ENCODE results near the gene SETD6.
"Not testable (repeated sequence)": the region's sequence is repeated elsewhere in the genome, so short reads cannot be mapped to it uniquely, and the experiment has no call there.

The SETD6 gene

DNA sequence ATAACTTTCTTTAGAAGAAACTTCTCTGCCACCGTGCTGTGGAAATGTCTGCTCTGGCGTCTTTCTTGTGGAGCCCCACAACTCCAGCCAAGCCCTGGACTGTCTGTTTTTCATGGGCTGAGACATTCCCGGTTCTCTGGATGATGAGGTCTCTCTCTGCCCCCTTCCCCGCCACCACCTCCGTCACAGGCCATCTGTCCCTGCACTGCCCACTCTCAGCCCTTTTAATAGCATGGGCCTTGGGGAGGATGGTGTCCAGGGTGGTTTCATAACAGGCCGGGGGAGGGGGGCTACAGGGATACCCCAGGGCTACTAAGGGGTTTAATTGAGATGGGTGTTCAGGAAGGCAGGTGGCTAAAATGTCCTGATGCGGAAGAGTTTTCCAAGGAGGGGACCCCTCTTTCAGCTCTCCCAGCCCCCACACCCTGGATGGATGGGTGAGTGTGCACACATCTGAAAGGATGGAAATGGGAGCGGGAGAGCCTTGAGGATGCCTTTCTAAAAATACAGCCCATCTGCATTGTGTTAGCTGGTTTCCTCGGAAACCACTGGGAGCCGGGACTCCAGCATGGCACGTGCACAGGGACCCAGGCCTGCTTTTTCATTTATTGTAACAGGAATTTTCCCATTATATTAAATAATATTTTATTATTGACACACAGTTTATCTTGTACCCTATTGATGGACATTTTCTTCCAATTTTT is 30.0 kb upstream of the SETD6 start:
- no peaks in the 10 kb centered on the region for H3K4me1 Mint-ChIP-seq
- peaks cover 28% of the 10 kb centered on the region for H3K27me3 Mint-ChIP-seq
- no peak for DNase-seq
- H3K9me3 Mint-ChIP-seq, result no peaks in the 10 kb centered on the region
- no peaks in the 10 kb centered on the region for H3K36me3 Mint-ChIP-seq
- no peak overlapping the region for H3K4me3 Mint-ChIP-seq
- CTCF ChIA-PET, result interaction anchor here (0.6 to 4.6 kb wide), 6 partner anchors 14 to 296 kb away, joined by 3 to 153 read pairs (median 4); partner anchors contain the start of gene NDRG4
- H3K27ac Mint-ChIP-seq, result no peak overlapping the region

DNA sequence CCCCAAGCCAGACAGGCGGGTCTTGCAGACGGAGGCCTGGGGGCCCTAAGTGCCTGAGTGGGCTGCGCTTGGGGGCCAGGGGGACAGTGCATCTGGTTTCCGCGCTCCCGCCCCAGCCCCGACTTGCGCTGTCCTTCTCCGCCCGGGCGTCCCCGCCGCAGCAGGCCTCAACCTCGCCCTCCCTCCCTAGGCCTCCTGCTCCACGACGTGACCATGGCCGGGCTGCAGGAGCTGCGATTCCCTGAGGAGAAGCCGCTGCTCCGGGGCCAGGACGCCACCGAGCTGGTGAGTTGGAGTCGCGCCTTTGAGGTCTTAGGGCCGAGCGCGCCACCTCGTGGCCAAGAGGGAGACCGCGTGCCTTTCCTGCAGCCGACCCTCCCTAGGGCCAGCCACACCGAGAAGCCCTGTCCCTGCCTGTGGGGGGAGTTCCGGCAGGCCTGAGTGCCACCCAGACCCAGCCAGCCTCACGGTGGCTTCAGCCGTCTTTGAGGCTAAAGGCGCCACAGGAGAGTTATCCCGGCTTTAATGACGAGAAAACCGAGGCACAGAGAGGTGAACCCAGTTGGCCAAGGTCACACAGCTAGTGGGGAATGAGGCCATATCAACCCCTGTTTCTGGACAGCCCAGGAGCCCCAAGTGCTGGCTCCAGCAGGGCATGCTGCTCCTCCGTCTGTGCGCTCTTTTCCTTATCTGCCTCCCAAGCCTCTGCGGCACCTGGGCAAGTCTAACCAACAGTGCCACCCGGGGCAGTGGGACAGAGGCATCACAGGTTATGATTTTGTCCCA is 27.6 kb upstream of the SETD6 start:
- no peaks in the 10 kb centered on the region for H3K9me3 Mint-ChIP-seq
- CTCF ChIA-PET, result interaction anchor here (0.7 to 4.6 kb wide), 15 partner anchors 12 to 268 kb away, joined by 3 to 153 read pairs (median 4); partner anchors contain the start of genes GINS3 and NDRG4
- no peak overlapping the region for H3K4me3 Mint-ChIP-seq
- no peak overlapping the region for H3K27ac Mint-ChIP-seq
- H3K27me3 Mint-ChIP-seq, result peaks cover 37% of the 10 kb centered on the region
- peak; percentile 81 for DNase-seq
- no peaks in the 10 kb centered on the region for H3K36me3 Mint-ChIP-seq
- no peaks in the 10 kb centered on the region for H3K4me1 Mint-ChIP-seq

DNA sequence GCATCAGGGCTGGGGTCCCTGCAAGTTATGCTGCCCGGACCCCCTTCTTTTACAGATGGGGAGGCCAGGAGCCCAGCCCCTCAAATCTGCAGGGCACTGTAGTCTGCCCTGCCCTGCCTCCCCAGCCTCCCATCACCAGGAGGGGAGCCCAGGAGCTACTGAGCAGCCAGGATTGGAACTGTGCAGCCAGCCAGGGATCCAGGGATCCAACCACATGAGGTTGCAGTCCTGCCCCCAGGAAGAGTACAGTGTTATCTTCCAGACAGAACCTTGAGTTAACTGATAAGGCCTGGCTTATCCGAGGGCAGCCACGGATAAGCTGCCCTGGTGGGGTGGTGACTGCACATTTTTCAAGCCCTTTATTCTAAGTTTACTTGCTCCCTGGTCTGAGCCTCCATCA is 26.8 kb upstream of the SETD6 start:
- no peaks in the 10 kb centered on the region for H3K4me1 Mint-ChIP-seq
- no peak overlapping the region for H3K4me3 Mint-ChIP-seq
- H3K27ac Mint-ChIP-seq, result no peak overlapping the region
- H3K27me3 Mint-ChIP-seq, result peaks cover 37% of the 10 kb centered on the region
- no peaks in the 10 kb centered on the region for H3K36me3 Mint-ChIP-seq
- H3K9me3 Mint-ChIP-seq, result no peaks in the 10 kb centered on the region
- no peak for DNase-seq
- CTCF ChIA-PET, result interaction anchor here (0.8 to 4.6 kb wide), 8 partner anchors 16 to 268 kb away, joined by 3 to 153 read pairs (median 6); no protein-coding TSS in a partner anchor

DNA sequence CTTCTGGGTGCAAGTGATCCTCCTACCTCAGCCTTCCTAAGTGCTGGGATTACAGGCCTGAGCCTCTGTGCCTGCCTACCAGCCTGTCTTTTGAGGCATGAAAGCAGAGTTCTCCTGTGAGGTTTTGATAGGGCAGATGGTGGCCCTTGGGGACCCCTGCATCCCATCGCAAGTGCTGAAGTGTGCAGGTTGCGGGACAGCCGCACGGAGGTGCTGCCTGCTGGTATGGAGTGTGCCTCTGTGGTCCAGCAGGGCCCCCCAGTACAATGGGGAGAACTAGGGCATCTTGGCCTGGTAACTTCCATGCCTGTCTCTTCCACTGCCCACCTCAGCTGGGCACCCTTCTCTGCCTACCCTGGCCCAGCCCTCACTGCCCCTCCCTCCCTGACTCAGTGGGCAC is 25.3 kb upstream of the SETD6 start:
- Mint-ChIP-seq H3K36me3 (no peaks in the 10 kb centered on the region), H3K27ac (no peak overlapping the region), H3K4me1 (peaks cover 2% of the 10 kb centered on the region), H3K4me3 (no peak overlapping the region), H3K9me3 (no peaks in the 10 kb centered on the region), H3K27me3 (peaks cover 46% of the 10 kb centered on the region)
- CTCF ChIA-PET, result interaction anchor here (1.5 to 4.6 kb wide), 3 partner anchors 17 to 154 kb away, joined by 3 to 153 read pairs (median 8); no protein-coding TSS in a partner anchor
- no peak for DNase-seq

DNA sequence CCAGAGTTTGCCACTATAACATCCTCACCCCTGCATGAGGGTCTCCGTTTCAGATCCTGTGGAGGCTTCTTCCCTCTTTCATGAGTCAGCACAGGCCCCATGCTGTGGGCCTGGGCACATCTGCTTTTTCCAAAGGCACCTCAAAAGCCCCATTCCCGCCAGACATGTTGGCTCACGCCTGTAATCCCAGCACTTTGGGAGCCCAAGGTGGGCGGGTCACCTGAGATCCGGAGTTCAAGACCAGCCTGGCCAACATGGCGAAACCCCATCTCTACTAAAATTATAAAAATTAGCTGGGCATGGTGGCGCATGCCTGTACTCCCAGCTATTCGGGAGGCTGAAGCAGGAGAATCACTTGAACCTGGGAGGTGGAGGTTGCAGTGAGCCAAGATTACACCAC is 24.8 kb upstream of the SETD6 start:
- not testable (repeated sequence) for H3K36me3 Mint-ChIP-seq, H3K4me1 Mint-ChIP-seq, H3K9me3 Mint-ChIP-seq, H3K4me3 Mint-ChIP-seq, DNase-seq, H3K27ac Mint-ChIP-seq
- CTCF ChIA-PET, result interaction anchor here (0.7 to 1.5 kb wide), 2 partner anchors 155 to 389 kb away, joined by 3 to 8 read pairs; no protein-coding TSS in a partner anchor
- H3K27me3 Mint-ChIP-seq, result peaks cover 47% of the 10 kb centered on the region

DNA sequence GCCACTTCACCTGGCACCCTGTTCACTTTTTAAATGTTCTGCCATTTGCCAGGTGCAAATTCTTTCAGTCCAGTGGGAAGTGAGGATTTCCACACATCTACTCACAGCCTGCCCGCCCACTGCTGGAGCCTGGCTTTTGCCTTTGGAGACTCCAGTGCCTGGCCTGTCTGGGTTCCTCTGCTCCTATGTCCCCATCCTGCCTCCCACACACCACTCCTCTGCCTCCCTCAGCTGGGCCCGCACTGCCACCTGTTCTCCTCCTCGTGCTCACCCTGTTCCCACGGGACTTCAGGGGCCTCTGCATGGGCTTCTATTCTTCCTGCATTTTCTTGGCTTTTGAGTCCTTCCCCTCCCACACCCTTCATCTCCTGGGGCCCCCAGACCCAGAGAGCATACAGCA is 23.3 kb upstream of the SETD6 start:
- Mint-ChIP-seq H3K27me3 (peaks cover 43% of the 10 kb centered on the region), H3K4me1 (peaks cover 8% of the 10 kb centered on the region), H3K27ac (no peak overlapping the region), H3K36me3 (no peaks in the 10 kb centered on the region), H3K4me3 (no peak overlapping the region), H3K9me3 (no peaks in the 10 kb centered on the region)
- DNase-seq, result no peak
- CTCF ChIA-PET, result no interaction called here

DNA sequence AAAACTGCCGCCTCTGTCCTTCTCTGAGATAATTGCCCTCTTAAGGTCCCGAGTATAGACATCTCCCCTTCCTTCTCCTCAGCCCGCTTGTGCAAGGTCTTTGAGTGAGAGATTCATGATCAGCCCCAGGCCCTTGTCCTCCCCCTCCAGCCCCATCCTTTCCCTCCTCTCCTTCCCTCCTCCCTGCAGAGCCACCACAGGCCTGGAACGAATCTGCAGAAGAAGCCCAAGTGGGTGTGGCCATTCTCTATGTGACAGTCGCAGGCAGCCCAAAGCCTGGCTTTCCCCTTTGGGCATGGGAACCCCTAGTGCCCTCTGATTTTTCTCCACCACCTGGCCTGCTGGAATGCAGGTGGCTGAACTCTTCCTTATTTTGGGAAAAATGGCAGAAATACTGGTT is 22.6 kb upstream of the SETD6 start:
- Mint-ChIP-seq H3K36me3 (no peaks in the 10 kb centered on the region), H3K27me3 (peaks cover 44% of the 10 kb centered on the region), H3K4me1 (peaks cover 8% of the 10 kb centered on the region), H3K9me3 (no peaks in the 10 kb centered on the region), H3K4me3 (no peak overlapping the region), H3K27ac (no peak overlapping the region)
- CTCF ChIA-PET, result interaction anchor here (0.6 to 3.2 kb wide), 5 partner anchors 47 to 468 kb away, joined by 3 to 14 read pairs (median 4); no protein-coding TSS in a partner anchor
- no peak for DNase-seq

DNA sequence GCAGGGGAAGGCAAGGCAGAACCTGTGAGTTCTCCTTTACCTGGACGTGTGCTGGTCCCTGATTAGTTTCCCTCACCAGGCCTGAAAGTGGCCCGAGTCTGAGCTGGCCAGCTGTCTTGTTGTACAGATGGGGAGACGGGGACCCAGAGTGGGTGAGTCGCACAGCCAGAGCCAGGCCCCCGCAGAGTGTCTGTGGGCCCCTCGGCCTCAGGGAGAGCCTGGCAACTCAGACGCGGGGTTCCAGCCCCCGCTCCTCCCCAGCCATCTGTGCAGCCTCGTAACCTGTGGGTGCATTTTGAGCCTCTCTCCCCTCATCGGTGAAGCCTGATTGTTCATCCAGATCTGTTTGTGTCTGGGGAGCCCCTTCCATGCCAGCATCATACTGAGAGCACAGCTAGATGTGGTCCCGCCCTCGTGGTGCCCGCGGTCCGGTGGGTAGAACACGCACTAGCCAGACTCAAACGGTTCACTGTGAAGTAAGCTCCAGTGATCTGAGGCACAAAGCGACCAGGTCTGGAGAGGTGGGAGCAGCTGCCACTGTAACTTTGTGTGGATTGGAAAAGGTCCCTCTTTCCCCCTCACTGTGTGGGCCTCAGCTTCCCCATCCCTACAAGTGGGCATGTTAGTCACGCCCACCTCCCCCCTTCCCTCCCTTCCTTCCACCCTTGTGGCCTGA is 21.4 kb upstream of the SETD6 start:
- no peaks in the 10 kb centered on the region for H3K9me3 Mint-ChIP-seq
- H3K27me3 Mint-ChIP-seq, result peaks cover 40% of the 10 kb centered on the region
- CTCF ChIA-PET, result interaction anchor here (1.2 to 3.2 kb wide), 3 partner anchors 157 to 262 kb away, joined by 3 to 14 read pairs (median 5); no protein-coding TSS in a partner anchor
- no peak overlapping the region for H3K4me3 Mint-ChIP-seq
- H3K27ac Mint-ChIP-seq, result no peak overlapping the region
- peaks cover 8% of the 10 kb centered on the region for H3K4me1 Mint-ChIP-seq
- DNase-seq, result no peak
- no peaks in the 10 kb centered on the region for H3K36me3 Mint-ChIP-seq

DNA sequence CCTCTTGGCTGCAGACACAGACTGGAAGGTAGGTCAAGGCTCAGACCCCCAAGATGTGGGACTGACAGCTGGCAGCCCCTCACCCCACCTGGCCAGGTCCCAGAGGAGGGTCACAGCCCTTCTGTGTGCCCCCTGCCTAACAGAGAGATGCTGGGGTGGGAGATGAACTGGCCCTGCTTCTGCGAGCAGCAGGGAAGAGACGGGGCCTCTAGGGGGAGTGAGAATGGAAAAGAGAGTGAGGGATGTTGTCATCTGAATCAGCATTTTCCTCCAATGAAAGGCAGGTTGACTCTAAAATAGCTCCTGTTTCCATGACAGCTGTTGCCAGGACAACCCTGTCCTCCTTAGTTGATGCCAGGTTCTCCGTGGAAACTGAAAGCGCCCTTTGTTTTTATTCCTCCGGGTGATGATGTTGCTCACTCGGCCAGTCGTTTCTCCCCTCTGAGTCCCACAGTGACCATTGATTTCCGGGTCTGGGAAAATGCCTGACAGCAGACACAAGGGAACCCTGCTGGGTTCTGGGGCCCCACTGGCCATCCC is 20.3 kb upstream of the SETD6 start:
- CTCF ChIA-PET, result interaction anchor here (0.6 to 3.2 kb wide), 11 partner anchors 9 to 261 kb away, joined by 3 to 14 read pairs (median 4); partner anchors contain the start of gene GINS3
- Mint-ChIP-seq H3K27ac (no peak overlapping the region), H3K4me1 (peaks cover 9% of the 10 kb centered on the region), H3K4me3 (no peak overlapping the region), H3K9me3 (no peaks in the 10 kb centered on the region), H3K27me3 (peaks cover 44% of the 10 kb centered on the region), H3K36me3 (no peaks in the 10 kb centered on the region)
- peak; percentile 85 for DNase-seq

DNA sequence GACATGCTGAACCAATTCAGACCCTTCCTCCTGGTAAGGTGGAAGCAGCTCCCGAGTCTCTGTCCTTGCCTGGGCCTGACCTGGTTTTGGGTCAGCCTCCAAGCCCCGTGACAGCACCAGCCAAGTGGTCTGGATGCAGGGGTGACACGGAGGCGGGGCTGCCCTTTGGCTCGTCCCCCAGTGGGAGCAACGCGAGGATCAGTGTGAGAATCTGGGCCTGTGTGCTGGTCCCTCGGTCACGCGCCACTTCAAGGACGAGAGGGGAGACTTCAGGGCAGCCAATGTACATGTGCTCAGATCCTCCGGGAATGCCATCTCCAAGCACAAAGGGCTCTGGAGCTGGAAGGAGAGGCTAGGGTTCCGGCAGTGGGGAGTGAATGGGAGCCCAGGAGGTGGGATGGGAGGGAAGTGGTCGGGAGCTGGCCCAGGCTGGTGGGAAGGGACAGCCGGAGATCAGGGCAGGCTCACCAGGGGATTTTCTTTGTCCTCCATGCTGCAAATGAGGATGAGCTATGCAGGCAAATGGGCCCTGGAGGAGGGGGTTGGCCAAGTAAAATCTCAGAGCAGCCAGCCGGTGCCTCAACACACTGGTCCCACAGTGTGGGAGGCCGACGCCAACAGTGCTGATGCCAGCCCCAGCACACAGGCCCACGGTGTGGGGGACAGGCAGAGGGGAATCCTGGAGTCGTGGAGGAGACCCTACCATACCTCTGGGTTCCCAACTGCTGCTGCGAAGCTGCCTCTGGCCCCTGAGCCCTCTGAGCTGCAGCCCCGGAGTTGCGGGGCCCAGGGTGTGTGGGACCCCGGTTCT is 19.6 kb upstream of the SETD6 start:
- no peak for DNase-seq
- peaks cover 51% of the 10 kb centered on the region for H3K27me3 Mint-ChIP-seq
- no peaks in the 10 kb centered on the region for H3K9me3 Mint-ChIP-seq
- no peak overlapping the region for H3K27ac Mint-ChIP-seq
- no peaks in the 10 kb centered on the region for H3K36me3 Mint-ChIP-seq
- H3K4me3 Mint-ChIP-seq, result no peak overlapping the region
- CTCF ChIA-PET, result interaction anchor here (0.6 to 3.2 kb wide), 11 partner anchors 9 to 260 kb away, joined by 3 to 14 read pairs (median 4); partner anchors contain the start of gene GINS3
- peaks cover 10% of the 10 kb centered on the region for H3K4me1 Mint-ChIP-seq

DNA sequence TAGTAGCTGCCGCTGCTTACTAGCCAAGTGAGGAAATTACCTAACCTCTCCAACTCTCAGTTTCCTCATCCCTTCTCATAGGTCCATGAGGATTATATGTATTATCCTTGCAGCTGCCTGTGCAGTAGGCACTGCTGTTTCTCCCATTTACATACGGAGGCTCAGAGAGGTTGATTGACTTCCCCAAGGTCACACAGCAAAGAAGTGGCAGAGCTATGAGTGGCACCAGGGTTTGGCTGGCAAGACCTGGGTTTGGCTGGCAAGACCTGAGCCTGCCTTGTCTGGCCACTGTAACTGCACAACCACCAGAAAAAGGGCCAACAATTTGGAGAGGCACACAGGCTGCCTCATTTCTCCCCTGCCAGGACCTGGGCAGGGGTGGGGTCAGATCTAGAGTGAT is 17.8 kb upstream of the SETD6 start:
- Mint-ChIP-seq H3K27me3 (peaks cover 60% of the 10 kb centered on the region), H3K9me3 (no peaks in the 10 kb centered on the region), H3K4me3 (no peak overlapping the region), H3K27ac (no peak overlapping the region), H3K4me1 (peaks cover 21% of the 10 kb centered on the region), H3K36me3 (no peaks in the 10 kb centered on the region)
- CTCF ChIA-PET, result no interaction called here
- no peak for DNase-seq

DNA sequence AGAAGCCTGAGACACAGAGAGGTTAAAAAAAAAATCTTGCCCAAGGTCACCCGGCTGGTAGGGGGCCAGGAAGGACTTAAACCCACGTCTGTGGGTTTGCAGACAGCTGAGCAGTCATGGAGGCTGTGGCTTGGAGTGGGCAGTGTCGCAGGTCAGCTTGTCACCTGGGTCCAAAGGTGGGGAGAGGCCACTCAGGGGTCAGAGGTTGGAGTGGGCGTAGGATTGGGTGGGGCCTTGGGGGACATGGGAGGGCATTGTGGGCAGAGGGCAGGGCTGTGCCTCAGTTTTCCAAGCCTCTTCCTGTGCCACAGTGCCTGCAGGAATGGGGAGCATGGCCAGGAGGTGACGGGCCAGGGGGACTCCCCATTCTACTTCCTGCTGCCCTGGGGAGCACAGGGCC is 17.4 kb upstream of the SETD6 start:
- H3K4me3 Mint-ChIP-seq, result no peak overlapping the region
- H3K27me3 Mint-ChIP-seq, result peaks cover 63% of the 10 kb centered on the region
- H3K9me3 Mint-ChIP-seq, result no peaks in the 10 kb centered on the region
- H3K27ac Mint-ChIP-seq, result no peak overlapping the region
- peaks cover 21% of the 10 kb centered on the region for H3K4me1 Mint-ChIP-seq
- CTCF ChIA-PET, result no interaction called here
- no peaks in the 10 kb centered on the region for H3K36me3 Mint-ChIP-seq
- DNase-seq, result no peak

DNA sequence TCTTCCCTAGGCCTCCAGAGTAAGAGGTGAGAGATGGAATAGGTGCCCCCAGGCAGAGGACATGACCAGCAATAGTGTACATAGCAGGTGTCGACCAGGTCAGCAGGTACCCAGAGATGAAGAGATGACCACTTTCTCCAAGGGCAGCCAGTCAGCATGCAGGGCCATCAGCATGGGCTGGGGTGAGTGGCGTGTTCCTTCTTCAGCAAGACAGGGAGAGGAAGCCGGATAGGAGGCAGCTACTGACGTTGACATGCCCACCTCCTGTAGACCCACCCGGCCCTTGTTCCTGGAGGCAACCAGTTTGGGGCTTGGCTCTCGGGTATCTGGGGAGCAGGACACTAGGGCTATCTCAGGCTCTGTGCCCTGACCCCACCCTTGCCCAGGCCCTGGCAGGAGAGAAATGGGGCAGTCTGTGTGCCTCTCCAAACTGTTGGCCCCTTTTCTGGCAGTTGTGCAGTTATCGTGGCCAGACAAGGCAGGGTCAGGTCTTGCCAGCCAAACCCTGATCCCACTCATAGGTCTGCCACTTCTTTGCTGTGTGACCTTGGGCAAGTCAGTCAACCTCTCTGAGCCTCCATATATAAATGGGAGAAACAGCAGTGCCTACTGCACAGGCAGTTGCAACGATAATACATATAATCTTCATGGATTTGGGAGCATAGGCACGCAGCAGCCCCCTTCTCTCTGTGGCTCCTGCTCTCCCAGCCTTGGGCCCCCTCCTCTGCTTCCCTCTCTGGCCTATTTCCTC is 16.8 kb upstream of the SETD6 start:
- CTCF ChIA-PET, result no interaction called here
- H3K4me3 Mint-ChIP-seq, result no peak overlapping the region
- no peaks in the 10 kb centered on the region for H3K36me3 Mint-ChIP-seq

More for the DNA sequence above, 16.8 kb upstream of the SETD6 start:
- H3K27ac Mint-ChIP-seq, result no peak overlapping the region
- peaks cover 21% of the 10 kb centered on the region for H3K4me1 Mint-ChIP-seq
- no peak for DNase-seq
- H3K9me3 Mint-ChIP-seq, result no peaks in the 10 kb centered on the region
- peaks cover 68% of the 10 kb centered on the region for H3K27me3 Mint-ChIP-seq
